ENCODE measurements around the gene SPINK8. TPM values are rescaled to one million over a fixed set of nuclear protein-coding genes. Genes with fewer than 3 reads are reported as not detected.

SPINK8 gene
- total RNA-seq, 4 donors from 2014 or later = not detected

- H3K36me3 ChIP-seq = no peaks in the 10 kb centered on the region
- H3K27ac ChIP-seq (replicated peaks in 1 of 4) = no peak overlapping the region
- H3K9me3 ChIP-seq = peaks cover 0 to 7% (median 3%) of the 10 kb centered on the region in 4 donors
- TF ChIP-seq POLR2AphosphoS5 (IDR thresholded peaks at IDR 0.05) = no peak
- TF ChIP-seq CTCF (IDR thresholded peaks at IDR 0.05) = no peak
- TF ChIP-seq EP300 (IDR thresholded peaks at IDR 0.05) = no peak
- TF ChIP-seq POLR2A (IDR thresholded peaks at IDR 0.05; ENCODE audit: low read depth) = no peak
- H3K27me3 ChIP-seq = peaks cover 0 to 6% (median under 1%) of the 10 kb centered on the region in 4 donors
- no peak overlapping the region for H3K4me3 ChIP-seq
- intact Hi-C loops (cut with DNase I) = no loop called here
- 53% methylated on average over 2 of the region's 2 CpGs for WGBS
- no peak for DNase-seq (ENCODE audit: extremely low spot score)
- no peaks in the 10 kb centered on the region for H3K4me1 ChIP-seq
These were observed 12.5 kb downstream of the SPINK8 start for GRCh38 chr3:48320996-48321395.

DNA sequence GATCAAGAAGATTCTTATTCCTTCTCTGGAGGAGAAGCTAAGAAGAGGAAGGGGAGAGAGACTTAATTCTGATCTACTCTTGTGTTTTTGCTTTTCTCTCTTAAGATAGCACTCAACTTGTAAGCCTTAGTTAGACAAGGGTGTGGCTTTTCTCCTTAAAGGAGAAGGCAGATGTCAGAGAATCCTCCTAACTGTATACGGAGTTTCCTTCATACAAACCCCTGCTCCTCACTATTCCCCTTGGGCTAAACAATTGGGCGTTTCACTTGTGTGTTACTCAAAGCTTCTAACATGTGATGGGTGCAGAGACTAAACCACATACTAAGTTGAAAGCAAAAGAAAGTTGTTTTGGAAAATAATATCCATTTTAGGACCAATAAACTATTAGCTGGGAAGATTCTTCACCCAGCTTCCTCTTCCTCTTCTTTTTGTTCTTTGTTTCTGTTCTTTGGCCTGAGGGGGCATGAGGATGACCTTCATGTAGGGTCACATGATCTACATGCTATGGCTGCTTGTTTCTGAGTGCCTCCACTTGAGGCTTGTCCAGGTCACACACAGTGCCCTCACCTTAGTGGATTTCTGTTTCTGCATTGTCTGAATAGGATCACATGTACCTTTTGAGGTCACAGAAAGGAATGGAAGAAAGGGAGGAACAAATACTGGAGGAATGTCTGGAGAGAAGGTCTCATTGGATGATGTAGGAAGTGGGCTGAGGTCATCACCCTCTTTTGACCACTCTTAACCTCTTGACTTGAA, 14.6 kb downstream of the SPINK8 start:
- no peaks in the 10 kb centered on the region for H3K36me3 ChIP-seq
- 53% methylated on average over 2 of the region's 2 CpGs for WGBS
- intact Hi-C loops (cut with DNase I) = no loop called here

DNA sequence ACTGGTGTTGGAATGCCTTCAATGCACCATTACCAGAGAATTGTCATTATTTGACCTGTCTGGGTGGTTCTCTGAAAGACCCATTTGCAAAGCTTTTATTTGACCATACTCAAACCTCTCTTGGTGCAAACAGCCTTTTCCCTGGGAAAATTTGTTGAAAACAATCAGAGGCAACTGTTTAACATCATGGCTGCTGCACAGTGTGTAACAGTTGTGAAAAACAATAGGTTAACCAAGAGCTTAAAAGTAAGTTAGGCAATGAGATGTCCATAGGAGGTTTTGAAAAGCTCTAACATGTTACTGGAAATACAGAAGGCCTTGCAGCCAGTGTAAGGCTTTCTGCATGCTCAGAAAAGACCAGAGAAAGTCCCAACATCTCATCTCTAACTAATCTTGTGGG, 18.9 kb downstream of the SPINK8 start:
- DNase-seq (ENCODE audit: extremely low spot score) = no peak
- Histone ChIP-seq H3K27me3 (no peaks in the 10 kb centered on the region), H3K36me3 (no peaks in the 10 kb centered on the region), H3K4me1 (no peaks in the 10 kb centered on the region), H3K4me3 (no peak overlapping the region), H3K27ac (replicated peaks in 1 of 4) (no peak overlapping the region), H3K9me3 (peaks cover 0 to 25% (median 16%) of the 10 kb centered on the region in 4 donors)
- TF ChIP-seq POLR2A (IDR thresholded peaks at IDR 0.05; ENCODE audit: low read depth) = no peak
- intact Hi-C loops (cut with DNase I) = no loop called here

More for the DNA sequence above, 14.6 kb downstream of the SPINK8 start:
- Histone ChIP-seq H3K4me1 (no peaks in the 10 kb centered on the region), H3K9me3 (peaks cover 0 to 25% (median 16%) of the 10 kb centered on the region in 4 donors), H3K27ac (replicated peaks in 1 of 4) (no peak overlapping the region), H3K4me3 (no peak overlapping the region), H3K27me3 (no peaks in the 10 kb centered on the region)
- no peak for DNase-seq (ENCODE audit: extremely low spot score)
- TF ChIP-seq CTCF (IDR thresholded peaks at IDR 0.05) (no peak), EP300 (IDR thresholded peaks at IDR 0.05) (no peak), POLR2AphosphoS5 (IDR thresholded peaks at IDR 0.05) (no peak), POLR2A (IDR thresholded peaks at IDR 0.05; ENCODE audit: low read depth) (no peak)

DNA sequence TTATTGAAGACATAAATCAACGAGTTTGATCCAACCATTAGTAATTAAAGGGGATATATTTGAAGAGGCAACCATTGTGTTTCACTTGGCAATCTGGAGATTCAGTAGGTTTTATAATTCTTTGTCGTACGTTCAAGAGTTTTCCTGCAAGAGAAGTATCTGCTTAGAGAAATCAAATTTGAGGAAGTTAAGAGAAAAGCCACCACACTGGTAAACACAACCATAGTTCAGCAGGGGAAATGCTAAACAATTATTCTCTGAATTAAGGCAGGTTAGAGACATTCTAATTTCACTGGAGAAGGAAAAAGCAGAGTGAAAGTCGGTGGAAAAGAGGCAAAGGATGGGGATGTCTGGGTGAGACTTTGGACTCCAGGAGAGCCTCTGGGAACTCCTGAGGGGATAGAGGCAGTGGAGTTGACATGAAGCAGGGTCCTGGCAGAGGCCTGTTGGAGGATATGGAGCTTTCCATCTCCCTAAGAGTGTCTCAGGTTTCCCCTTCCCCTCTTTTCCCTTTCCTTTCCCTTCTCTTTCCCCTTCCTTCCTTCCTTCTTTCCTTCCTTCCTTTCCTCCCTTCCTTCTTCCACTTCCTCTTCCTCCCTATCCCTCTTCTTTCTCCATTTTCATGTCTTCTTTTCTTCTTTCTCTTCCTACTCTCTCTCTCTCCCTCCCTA, 26.5 kb downstream of the SPINK8 start:
- H3K9me3 ChIP-seq = peaks cover 0 to 5% (median 0%) of the 10 kb centered on the region in 4 donors
- no peak for DNase-seq (ENCODE audit: extremely low spot score)
- intact Hi-C loops (cut with DNase I) = no loop called here
- WGBS = 67% methylated on average over 4 of the region's 4 CpGs
- no peaks in the 10 kb centered on the region for H3K36me3 ChIP-seq
- no peaks in the 10 kb centered on the region for H3K27me3 ChIP-seq
- H3K4me1 ChIP-seq = peaks cover 4 to 7% (median 5%) of the 10 kb centered on the region in 4 donors
- no peak overlapping the region for H3K27ac ChIP-seq (replicated peaks in 1 of 4)
- H3K4me3 ChIP-seq = no peak overlapping the region
- no peak for TF ChIP-seq EP300 (IDR thresholded peaks at IDR 0.05)
- TF ChIP-seq CTCF (IDR thresholded peaks at IDR 0.05) = no peak
- TF ChIP-seq POLR2AphosphoS5 (IDR thresholded peaks at IDR 0.05) = no peak
- TF ChIP-seq POLR2A (IDR thresholded peaks at IDR 0.05; ENCODE audit: low read depth) = no peak

DNA sequence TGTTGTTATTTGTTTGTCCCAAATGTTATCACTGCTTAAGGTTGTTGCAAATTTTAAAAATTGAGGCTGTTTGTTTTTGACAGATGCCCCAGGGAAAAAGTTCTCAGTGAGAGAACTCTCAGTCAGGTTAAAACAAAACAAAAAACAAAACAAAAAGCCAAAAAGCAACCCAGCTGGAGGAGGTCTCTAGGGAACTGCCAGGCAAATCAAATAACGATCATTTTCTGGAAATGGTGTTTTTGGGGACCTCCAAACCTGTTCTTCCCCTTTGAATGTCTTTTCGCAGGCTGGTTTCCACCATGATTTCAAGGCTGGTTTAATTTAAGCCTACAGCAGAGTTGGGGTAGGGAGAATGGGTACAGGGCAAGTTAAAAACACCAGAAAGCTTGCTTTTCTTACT, 27.2 kb downstream of the SPINK8 start:
- Histone ChIP-seq H3K27ac (replicated peaks in 1 of 4) (no peak overlapping the region), H3K4me1 (peaks cover 7 to 12% (median 8%) of the 10 kb centered on the region in 4 donors), H3K36me3 (no peaks in the 10 kb centered on the region), H3K27me3 (no peaks in the 10 kb centered on the region), H3K9me3 (peaks cover 0 to 5% (median 0%) of the 10 kb centered on the region in 4 donors), H3K4me3 (no peak overlapping the region)
- DNase-seq (ENCODE audit: extremely low spot score) = no peak
- intact Hi-C loops (cut with DNase I) = no loop called here
- 81% methylated on average over 2 of the region's 2 CpGs for WGBS
- no peak for TF ChIP-seq EP300 (IDR thresholded peaks at IDR 0.05)
- no peak for TF ChIP-seq POLR2A (IDR thresholded peaks at IDR 0.05; ENCODE audit: low read depth)
- no peak for TF ChIP-seq POLR2AphosphoS5 (IDR thresholded peaks at IDR 0.05)
- TF ChIP-seq CTCF (IDR thresholded peaks at IDR 0.05) = no peak

Measured in esophagus muscularis mucosa (tissue), 4 donors.